GM18499 (cell line): ENCODE data around the gene BPIFB2.
"Not testable (repeated sequence)": the region's sequence is repeated elsewhere in the genome, so short reads cannot be mapped to it uniquely, and the experiment has no call there.

ENCODE experiments used
- ATAC-seq: cut with Tn5 transposase; IDR thresholded peaks from one replicate; pipeline ENCODE4 v1.9.1; 2021; ENCODE audit warnings: moderate number of reproducible peaks; ENCODE audit not compliant: insufficient read depth, unreplicated experiment

The BPIFB2 gene

DNA sequence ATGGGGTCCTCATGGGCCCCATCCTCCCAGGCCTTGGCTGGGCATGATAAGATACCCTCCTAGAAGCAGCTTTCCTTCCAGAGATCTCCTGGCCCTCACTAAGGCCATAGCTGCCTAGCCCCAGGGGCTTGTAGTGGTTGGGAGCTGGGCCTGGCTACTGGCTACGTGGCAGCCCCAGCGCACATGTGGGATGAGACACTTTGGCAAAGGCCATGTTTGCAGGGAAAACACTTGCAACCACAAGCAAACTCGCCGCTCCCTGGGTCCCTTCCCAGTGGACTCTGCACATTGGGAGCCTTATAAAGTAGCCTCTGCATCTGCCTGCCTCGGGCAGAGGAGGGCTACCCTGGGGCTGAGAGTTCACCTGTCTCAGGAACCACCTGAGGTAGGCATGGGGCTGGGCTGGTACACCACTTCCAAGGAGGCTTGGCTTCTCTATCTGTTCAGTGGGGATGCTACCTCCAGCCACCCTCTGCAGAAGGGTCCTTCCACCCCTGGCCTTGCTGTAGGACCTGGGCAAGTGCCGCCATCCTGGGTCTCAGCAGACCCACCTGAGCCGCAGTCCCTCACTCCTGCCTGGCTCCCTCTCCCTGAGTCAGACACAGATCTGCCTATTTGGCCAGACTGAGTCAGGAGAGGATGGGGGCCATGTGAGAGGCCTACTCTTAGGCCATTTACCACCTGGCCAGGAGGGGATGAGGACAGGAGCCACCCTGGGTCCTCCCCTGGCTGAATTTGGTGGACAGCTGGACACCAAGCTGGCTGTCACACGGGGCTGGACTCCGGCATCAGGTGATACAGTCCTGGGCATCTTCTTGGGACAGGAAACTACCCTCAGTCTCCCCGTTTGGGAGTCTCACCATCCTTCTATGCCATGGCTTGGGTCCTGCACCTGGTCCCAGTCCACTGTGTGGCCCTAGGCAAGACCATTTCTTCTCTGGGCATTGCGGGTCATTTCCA is at the start of gene BPIFB2:
TSS of gene BPIFB2 (plus strand) at position 329 of the 960 bp plus-strand sequence. CDS start 871 bp downstream, outside the sequence.
- no peak for ATAC-seq

DNA sequence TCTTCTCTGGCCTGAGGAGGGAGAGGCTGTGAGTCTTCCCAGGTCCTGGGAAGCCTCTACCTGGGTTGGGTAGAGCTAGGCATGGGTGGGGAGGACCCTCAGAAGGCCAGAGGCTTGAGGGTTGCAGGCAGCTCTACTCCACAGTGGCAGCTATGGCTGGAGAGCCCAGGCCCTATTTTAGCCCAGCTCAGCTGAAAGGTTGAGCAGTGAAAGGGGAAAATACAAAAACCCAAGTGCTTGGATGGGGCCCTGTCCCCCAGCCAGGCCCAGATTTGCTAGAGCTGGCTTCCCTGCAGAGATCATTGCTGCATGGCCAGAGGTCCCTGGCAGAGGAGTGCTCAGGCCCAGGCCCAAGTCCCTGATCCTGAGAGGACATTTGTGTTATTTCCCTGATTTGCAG is 48.9 kb upstream of the BPIFB2 start:
- ATAC-seq, result no peak

DNA sequence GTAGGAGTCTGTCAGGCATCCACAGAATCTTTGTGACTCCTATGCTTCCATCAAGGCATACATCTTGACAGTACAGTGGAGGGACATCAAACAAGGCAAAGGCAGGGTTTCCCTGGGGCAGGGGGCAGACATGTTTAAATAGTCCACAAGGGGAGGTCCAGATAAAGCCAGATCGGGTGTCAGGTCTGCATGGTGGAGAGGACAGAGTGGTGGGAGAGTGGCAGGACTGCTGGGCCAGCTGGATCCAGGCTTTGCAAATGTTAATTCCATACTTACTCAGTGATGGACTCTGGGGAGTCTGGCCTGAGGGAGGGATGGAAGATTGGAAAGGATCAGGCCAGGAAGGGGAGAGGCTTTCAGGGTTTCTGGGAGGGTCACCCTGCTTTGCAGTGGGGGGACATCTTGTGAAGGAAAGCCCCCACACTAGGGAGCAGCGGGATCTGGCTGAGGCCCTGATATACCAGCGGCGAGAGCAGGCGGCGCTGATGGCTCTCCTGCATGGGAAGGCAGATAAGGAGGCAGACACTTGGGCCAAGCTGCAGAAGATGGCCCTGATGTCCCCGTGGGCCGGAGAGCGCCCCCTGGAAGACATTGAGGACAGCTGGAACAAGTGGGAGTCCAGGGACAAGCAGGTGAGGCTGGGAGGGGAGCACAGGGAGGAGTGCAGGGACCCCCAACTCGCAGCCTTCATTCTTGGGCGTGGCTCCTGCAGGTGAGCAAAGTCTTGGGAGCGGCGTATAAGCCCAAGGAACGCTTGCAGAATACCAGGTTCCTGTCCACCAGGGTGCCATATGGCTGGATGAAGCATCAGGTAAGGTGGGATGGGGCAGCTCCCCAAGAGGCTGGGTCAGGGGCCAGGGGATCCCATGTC is 47.9 kb upstream of the BPIFB2 start:
- ATAC-seq, result no peak

- no peak for ATAC-seq
Measured at GRCh38 chr20:32960222-32960518, 47.3 kb upstream of the BPIFB2 start.

DNA sequence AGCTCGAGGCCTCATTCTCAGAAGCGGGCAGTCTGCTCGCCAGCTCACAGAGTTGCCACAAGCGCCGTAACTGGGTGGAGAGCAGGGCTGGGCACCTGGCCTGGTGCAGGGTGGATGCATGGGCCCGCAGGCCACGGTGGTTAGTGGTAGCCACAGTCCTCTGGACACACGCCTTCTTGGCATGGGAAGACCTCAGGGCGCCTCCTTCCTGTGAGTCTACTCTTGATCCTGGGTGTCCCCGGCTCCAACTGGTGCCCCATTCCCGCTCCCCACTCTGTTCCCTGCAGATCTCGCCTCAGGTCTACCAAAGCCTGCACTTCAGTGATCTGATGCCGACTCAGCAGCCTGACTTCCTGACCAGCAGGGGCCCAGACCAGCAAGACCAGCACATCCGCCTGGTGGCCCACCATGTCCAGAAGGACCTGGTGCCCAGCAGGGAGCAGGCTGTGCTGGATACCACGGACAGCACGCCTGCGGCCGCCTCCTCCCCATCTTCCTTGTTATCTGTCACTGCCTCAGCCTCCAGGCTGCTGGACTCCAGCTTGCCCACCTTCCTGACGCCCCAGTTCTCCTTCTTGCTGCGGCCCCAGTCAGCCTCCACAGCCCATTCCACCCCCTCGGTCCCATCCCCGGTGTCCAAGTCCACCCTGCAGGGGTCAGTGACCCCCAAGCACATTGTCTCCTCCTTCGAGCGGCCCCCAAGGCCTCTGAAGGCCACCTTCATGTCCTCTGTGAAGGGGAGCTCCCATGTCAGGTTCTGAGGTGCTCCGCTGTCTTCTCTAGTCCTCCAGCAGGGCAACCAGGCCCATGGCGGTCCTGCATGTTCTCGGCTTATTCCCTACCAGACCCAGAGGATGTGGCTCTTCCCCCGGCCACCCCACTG is 46.4 kb upstream of the BPIFB2 start:
- ATAC-seq, result no peak

- no peak for ATAC-seq
Measured at GRCh38 chr20:32962053-32962452, 45.5 kb upstream of the BPIFB2 start.

DNA sequence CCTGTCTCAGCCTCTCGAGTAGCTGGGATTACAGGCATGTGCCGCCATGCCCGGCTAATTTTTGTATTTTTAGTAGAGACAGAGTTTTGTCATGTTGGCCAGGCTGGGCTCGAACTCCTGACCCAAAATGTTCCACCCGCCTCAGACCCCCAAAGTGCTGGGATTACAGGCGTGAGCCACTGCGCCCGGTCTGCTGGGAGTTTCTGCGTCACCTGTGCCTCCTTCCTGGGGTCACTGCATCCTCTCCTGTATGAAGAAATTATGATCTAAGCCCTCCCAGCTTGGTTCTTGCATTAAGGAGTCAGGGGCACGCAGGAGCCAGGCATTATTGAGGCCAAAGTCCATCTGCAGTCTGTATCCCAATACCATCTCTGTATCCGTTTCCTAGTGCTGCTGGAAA is 44.9 kb upstream of the BPIFB2 start:
- not testable (repeated sequence) for ATAC-seq

- no peak for ATAC-seq
Measured at GRCh38 chr20:32963176-32963575, 44.3 kb upstream of the BPIFB2 start.

DNA sequence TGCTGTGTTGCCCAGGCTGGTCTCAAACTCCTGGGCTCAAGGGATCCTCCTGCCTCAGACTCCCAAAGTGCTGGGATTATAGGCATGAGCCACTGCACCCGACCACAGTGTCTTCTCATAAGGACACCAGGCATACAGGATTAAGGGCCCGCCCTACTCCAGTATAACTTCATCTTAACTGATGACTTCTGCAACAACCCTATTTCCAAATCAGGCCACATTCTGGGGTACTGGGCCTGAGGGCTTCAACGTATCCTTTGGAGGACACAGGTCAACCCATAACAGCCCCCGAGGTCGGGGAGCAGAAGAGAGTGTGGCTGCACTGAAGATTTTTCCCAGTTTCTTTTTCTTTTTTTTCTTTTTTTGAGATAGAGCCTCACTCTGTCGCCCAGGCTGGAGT is 42.9 kb upstream of the BPIFB2 start:
- no peak for ATAC-seq

GRCh38 chr20:32965115-32965514 is 42.4 kb upstream of the BPIFB2 start:
- ATAC-seq, result no peak

GRCh38 chr20:32965581-32966373 is 41.7 kb upstream of the BPIFB2 start:
- ATAC-seq, result no peak

- no peak for ATAC-seq
Measured at GRCh38 chr20:32966382-32966781, 41.1 kb upstream of the BPIFB2 start.

GRCh38 chr20:32966881-32967781 is 40.4 kb upstream of the BPIFB2 start:
- ATAC-seq, result no peak

DNA sequence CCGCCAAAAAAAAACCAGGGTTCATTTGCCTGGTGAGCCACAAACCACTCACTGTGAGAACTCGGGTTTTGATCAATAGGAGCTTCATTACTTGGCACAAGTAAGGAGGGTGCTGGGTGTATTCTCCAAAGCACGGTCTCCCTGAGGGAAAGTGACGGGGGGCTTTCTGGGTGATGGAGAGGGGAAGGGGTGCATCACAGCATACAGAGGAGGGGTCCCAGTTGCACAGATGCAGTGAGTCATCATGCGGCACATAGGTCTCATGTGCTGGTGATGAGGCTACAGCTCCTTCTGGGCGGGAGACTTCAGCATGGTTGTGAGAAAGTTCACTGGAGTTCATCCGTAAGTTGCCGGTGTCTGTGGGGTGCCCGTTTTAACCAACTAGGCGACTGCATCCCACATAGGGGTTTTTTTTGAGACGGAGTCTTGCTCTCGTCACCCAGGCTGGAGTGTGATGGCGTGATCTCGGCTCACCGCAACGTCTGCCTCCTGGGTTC is 39.5 kb upstream of the BPIFB2 start:
- no peak for ATAC-seq

DNA sequence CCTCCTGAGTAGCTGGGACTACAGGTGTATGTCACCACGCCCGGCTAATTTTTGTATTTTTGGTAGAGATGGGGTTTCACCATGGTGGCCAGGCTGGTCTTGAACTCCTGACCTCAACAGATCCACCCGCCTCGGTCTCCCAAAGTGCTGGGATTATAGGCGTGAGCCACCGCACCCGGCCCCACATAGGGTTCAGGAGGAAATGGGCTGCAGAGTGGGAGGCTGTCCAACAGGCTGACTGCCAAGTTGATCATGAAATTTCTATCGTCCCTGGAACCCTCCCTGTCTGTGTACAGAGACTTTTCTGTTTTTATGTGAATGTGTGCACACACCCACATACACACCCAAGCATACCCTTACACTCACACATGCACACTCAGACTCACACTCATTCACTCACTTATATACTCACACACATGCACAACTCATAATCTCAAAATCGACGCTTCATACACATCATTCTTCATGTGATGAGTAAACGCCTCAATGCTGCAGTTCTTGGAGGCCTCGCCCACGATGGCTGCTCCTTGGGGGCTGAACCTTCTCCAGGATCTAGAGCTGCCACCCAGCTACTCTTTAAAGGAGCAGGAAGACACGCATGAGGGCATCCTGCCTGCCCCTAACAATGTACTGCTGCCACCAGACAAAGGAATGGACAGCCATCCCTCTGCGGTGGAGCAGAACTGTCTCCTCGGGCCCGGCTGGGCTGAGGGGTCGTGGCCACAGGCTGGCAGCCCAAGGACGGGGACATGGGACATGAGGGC is 38.8 kb upstream of the BPIFB2 start:
- ATAC-seq, result no peak

GRCh38 chr20:32969356-32970114 is 38.0 kb upstream of the BPIFB2 start:
- no peak for ATAC-seq
